ENCODE data around the gene PPM1L. TPM values are rescaled to one million over a fixed set of nuclear protein-coding genes. Genes with fewer than 3 reads are reported as not detected.

The PPM1L gene
- polyA plus RNA-seq, 1 donor (not counting 4 experiments of a cell fraction or from before 2014, with no cell fraction given): 0.58 TPM

DNA sequence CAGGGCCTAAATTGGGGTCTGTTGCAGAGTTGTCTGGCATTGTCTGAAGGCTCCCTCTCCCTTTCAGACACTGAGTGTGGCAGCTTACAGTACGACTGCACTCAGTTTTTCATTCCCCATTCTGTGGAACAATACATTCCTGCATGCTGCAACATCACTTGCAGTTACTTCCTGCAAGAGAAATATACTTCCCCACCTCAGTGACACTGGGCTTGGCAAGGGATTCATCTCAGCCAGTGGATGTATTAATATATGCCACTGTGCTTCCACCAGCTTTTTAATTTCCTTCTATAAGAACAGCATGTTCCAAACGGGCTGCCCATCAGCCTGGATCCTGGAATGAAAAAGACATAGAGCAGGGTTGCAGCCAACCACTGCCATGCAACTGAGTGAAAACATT lies 326.0 kb downstream of the PPM1L start:
- no peaks in the 10 kb centered on the region for H3K27me3 ChIP-seq (ENCODE audit: control insufficient read depth, extremely low read depth, insufficient read depth, low read length)
- H3K9ac ChIP-seq (ENCODE audit: control insufficient read depth, extremely low read depth, insufficient read depth, low read length): no peak overlapping the region
- DNase-seq (ENCODE audit: low read depth, low spot score) (no peak), FAIRE-seq (no peak)
- H3K4me2 ChIP-seq (ENCODE audit: control insufficient read depth, extremely low read depth, insufficient read depth, low read depth, low read length): no peak overlapping the region
- no peak overlapping the region for H2AFZ ChIP-seq (ENCODE audit: control insufficient read depth, low read length)
- no peak overlapping the region for H3K4me3 ChIP-seq (ENCODE audit: control insufficient read depth in 2 of 3, extremely low read depth in 1 of 3, insufficient read depth in 2 of 3, low read depth in 1 of 3, low read length in 3 of 3)
- no peaks in the 10 kb centered on the region for H3K79me2 ChIP-seq (ENCODE audit: control insufficient read depth, insufficient read depth, low read length)
- no peaks in the 10 kb centered on the region for H3K36me3 ChIP-seq (ENCODE audit: control insufficient read depth in 2 of 2, extremely low read depth in 1 of 2, insufficient read depth in 2 of 2, low read length in 2 of 2)
- H3K4me1 ChIP-seq (ENCODE audit: control insufficient read depth, extremely low read depth, insufficient read depth, low read length): no peaks in the 10 kb centered on the region
- H3K9me3 ChIP-seq (ENCODE audit: control insufficient read depth, low read depth, low read length): no peaks in the 10 kb centered on the region
- H3K27ac ChIP-seq (ENCODE audit: control insufficient read depth, insufficient read depth, low read length): no peak overlapping the region
- no peaks in the 10 kb centered on the region for H4K20me1 ChIP-seq (ENCODE audit: control insufficient read depth, extremely low read depth, insufficient read depth, low read length)
- dilution Hi-C loops (cut with MboI; ENCODE audit: extremely low pct_ligation_motif_present, low sequenced_read_pairs): no loop called here
- H3K9me1 ChIP-seq (ENCODE audit: control insufficient read depth, extremely low read depth, insufficient read depth, low read length): no peaks in the 10 kb centered on the region
- no peak for TF ChIP-seq EZH2 (IDR thresholded peaks at IDR 0.05; ENCODE audit: low read length)
- TF ChIP-seq CTCF (optimal IDR thresholded peaks at IDR 0.05 in 1 of 3, IDR thresholded peaks at IDR 0.05 in 1 of 3, conservative IDR thresholded peaks at IDR 0.05 in 1 of 3; ENCODE audit: extremely low read depth in 1 of 3, insufficient read depth in 2 of 3, low read length in 3 of 3): no peak

- H3K4me3 ChIP-seq (ENCODE audit: control insufficient read depth in 2 of 3, extremely low read depth in 1 of 3, insufficient read depth in 2 of 3, low read depth in 1 of 3, low read length in 3 of 3): no peak overlapping the region
- no peak overlapping the region for H3K4me2 ChIP-seq (ENCODE audit: control insufficient read depth, extremely low read depth, insufficient read depth, low read depth, low read length)
- dilution Hi-C loops (cut with MboI; ENCODE audit: extremely low pct_ligation_motif_present, low sequenced_read_pairs): no loop called here
- no peaks in the 10 kb centered on the region for H4K20me1 ChIP-seq (ENCODE audit: control insufficient read depth, extremely low read depth, insufficient read depth, low read length)
- TF ChIP-seq CTCF (optimal IDR thresholded peaks at IDR 0.05 in 1 of 3, IDR thresholded peaks at IDR 0.05 in 1 of 3, conservative IDR thresholded peaks at IDR 0.05 in 1 of 3; ENCODE audit: extremely low read depth in 1 of 3, insufficient read depth in 2 of 3, low read length in 3 of 3) (no peak), EZH2 (IDR thresholded peaks at IDR 0.05; ENCODE audit: low read length) (no peak)
- no peak overlapping the region for H2AFZ ChIP-seq (ENCODE audit: control insufficient read depth, low read length)
- no peaks in the 10 kb centered on the region for H3K36me3 ChIP-seq (ENCODE audit: control insufficient read depth in 2 of 2, extremely low read depth in 1 of 2, insufficient read depth in 2 of 2, low read length in 2 of 2)
- H3K79me2 ChIP-seq (ENCODE audit: control insufficient read depth, insufficient read depth, low read length): no peaks in the 10 kb centered on the region
- no peak overlapping the region for H3K27ac ChIP-seq (ENCODE audit: control insufficient read depth, insufficient read depth, low read length)
- no peak for FAIRE-seq
- H3K4me1 ChIP-seq (ENCODE audit: control insufficient read depth, extremely low read depth, insufficient read depth, low read length): no peaks in the 10 kb centered on the region
- no peaks in the 10 kb centered on the region for H3K27me3 ChIP-seq (ENCODE audit: control insufficient read depth, extremely low read depth, insufficient read depth, low read length)
- no peaks in the 10 kb centered on the region for H3K9me3 ChIP-seq (ENCODE audit: control insufficient read depth, low read depth, low read length)
- no peaks in the 10 kb centered on the region for H3K9me1 ChIP-seq (ENCODE audit: control insufficient read depth, extremely low read depth, insufficient read depth, low read length)
- no peak for DNase-seq (ENCODE audit: low read depth, low spot score)
- no peak overlapping the region for H3K9ac ChIP-seq (ENCODE audit: control insufficient read depth, extremely low read depth, insufficient read depth, low read length)
Observed at GRCh38 chr3:161083131-161083530, 327.1 kb downstream of the PPM1L start.

Measured in keratinocyte (primary cell).